Fibroblast of skin of left quadriceps (primary cell): ENCODE measurements around the gene PICALM.
"Not testable (repeated sequence)": the region's sequence is repeated elsewhere in the genome, so short reads cannot be mapped to it uniquely, and the experiment has no call there.

Source experiments
- DNase-seq, 2 experiments: peaks; one replicate each; pipeline ENCODE4 v3.0.0-alpha.2; 2013; ENCODE audit warnings: low read depth in 2 of 2

Gene PICALM

DNA sequence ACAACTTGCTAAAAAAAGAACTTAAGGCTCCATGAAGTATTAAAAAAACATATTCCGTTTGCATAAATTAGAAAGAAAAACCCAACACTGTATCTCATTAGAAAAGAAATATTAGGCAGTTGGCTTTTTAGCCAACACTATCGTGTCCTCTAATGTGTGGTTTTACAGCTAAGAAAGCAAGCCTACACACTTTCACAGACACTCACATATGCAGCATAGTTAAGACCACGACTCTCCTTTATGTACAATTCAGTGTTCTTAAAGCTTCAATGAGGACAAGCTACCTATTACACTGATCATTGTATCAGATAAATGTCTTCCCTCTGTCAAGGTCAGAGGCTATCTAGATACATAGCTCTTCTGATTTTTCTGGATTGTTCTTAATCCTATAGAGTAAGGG, 80.1 kb downstream of the PICALM start:
- DNase-seq = no peak

DNA sequence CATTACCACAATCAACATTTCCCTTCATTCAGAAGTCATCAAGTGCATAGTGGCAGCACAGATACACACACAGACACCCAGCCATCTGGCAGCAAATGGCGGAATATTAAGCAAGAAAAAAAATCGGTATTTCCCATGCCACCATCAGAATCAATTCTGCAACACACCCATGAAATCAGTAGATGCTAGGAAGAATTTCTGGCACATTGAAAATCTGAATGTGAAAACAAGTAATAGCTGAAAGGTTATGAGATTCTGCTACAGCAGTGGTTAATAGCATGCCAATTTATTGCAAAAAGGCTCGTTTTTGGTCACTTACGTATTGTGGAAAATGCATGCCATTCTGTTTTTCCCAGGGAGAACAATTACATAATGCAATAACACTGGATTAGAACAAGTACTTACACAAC, 91.1 kb downstream of the PICALM start:
- no peak for DNase-seq

GRCh38 chr11:85976525-85976924, 92.4 kb downstream of the PICALM start:
- DNase-seq = no peak

GRCh38 chr11:85974122-85974521, 94.8 kb downstream of the PICALM start:
- DNase-seq = no peak

GRCh38 chr11:85970593-85970992, 98.3 kb downstream of the PICALM start:
- DNase-seq = no peak

DNA sequence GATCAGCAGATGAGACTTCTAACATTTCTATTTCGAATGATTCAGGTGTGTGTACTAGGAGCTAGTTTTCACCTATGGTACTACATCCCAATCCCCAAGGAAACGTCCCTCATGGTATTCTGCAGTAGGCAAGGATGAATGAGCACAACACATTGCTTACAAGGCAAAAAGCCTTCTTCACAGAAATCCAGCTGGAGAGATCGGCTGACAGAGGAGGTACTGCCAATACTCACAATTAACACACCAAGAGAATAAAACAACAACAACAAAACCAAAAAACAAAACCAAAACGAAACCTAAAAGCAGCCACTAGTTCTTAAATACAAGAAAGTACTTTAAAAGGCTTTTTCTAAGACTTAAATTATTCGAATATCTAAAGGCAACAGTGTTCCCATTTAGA, 101.4 kb downstream of the PICALM start:
- no peak for DNase-seq

DNA sequence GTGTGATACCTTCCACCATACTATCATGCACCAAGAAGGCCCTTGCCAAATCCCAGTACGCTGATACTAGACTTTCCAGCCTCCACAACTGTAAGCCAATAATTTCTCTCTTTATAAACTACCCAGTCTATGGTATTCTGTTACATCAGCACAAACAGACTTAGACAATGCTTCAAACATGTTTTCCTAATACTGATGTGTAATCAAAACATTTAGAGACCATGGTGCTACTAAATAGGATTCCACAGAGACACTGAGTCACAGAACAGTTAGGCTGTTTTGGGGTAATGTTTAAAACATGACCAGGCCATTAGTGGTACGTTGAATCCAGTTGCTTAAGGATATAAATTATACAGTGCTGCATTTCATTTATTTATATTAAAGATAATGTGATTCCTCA, 103.7 kb downstream of the PICALM start:
- no peak for DNase-seq

DNA sequence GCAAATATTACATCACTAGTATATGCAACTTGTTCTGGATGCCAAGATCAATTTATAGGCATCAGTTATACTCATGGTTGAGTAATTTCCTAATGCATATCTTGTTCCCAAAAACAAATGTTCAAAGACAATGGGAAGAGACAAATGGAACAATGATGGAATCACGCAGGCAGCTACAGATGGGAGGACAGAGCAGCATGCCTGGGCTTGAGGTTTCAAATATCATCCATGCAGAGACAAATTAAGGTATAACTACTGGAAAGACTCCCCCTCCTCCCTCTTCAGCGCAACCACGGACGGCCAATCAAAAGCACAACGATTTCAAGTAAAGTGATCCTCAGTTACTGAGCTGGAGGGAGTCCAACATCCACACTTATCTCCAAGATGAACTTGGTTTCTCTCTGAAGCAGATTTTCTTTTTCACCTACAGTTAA, 106.9 kb downstream of the PICALM start:
- DNase-seq = peak; percentile 38 to 41

- DNase-seq = no peak
Measured at GRCh38 chr11:85961130-85961529, 107.8 kb downstream of the PICALM start.

DNA sequence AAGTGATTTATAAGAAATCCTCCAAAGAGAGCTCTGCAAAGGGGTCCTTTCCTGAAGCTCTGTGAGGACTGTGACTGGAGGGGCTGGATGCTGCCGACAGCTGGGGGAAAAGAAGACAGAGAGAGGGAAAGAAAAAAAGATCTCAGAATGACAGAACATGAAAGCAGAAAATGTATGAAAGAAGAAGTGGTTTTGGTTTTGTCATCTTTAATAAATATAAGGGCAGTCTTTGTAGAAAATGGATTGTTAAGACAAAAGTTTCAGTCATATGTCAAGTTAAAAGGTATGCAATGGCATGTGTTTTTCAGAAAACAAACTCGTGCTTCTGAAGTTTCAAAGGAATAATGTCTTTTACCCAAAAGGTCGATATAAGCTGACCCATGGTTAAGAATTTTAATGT, 108.2 kb downstream of the PICALM start:
- DNase-seq = no peak

DNA sequence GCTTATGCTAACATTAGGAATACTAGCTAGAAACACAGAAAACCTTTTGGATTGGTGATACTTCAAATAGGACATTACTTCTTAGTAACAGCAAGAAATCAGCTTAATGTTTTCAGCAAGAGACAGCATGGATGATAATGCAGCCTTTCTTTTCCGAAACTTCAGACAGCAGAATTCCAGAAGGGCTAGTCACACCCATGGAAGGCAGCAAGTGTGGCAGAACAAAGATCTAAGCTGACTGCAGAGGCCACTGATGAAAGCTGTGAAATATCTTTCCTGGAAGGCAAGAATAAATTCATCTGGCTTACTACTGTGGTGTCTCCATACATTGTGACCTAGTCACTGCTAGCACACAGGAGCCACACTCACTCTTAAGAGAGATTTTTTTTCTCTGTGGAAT, 113.4 kb downstream of the PICALM start:
- peak; percentile 68 to 74 for DNase-seq

DNA sequence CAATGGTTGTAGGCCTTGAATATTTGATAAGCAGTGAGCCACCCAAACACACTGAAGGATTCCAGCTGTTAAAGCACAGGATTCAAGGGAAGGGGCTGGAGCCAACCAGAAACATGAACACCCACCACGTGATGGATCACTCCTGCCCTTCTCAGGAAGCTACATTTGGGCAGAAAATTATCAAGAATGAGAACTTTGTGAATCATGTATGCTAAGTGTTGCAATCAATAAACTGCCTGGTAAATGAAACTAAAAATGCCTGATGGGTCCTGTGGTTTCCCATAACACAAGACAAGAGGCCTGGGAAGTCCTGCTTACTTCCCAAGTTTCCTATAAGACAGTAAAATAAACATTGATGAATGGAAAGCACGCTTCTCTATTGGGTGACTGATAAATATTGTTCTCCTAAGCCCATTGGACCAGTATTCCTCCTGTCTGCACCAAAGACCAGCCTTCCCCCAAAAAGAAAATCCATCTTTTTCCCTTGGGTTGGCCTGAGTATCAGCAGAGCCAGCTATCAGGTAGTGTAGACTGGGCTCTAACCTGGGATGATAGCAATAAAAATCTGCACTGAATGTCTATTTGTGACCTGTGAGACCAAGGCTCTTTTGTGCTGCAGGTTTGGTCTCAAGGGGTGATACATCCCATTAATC, 115.3 kb downstream of the PICALM start:
- DNase-seq = no peak

DNA sequence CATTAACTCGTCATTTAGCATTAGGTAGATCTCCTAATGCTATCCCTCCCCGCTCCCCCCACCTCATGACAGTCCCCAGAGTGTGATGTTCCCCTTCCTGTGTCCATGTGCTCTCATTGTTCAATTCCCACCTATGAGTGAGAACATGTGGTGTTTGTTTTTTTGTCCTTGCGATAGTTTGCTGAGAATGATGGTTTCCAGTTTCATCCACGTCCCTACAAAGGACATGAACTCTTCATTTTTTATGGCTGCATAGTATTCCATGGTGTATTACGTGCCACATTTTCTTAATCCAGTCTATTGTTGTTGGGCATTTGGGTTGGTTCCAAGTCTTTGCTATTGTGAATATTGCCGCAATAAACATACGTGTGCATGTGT, 116.8 kb downstream of the PICALM start:
- not testable (repeated sequence) for DNase-seq

GRCh38 chr11:85951428-85952107, 117.3 kb downstream of the PICALM start:
- DNase-seq = no peak

DNA sequence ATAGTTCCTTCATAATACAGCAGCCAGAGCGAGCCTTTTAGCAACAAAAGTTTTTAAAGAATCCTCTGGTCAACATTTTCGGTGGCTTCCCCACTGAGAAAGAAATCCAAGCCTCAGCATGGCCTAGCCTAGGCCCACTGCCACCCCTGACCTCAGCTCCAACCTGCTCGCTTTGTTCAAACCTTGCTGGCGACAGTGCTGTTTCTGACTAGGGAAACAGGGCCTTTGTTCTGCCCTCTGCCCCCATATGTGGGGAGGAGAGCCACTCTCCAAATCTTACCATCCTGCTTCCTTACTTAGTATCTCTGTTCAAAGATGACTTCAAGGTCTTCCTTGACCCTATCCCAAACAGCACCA, 117.9 kb downstream of the PICALM start:
- no peak for DNase-seq

GRCh38 chr11:85950317-85951048, 118.4 kb downstream of the PICALM start:
- DNase-seq = no peak

- DNase-seq = no peak
Measured at GRCh38 chr11:85949798-85950197, 119.1 kb downstream of the PICALM start.

- no peak for DNase-seq
Measured at GRCh38 chr11:85948884-85949283, 120.0 kb downstream of the PICALM start.

DNA sequence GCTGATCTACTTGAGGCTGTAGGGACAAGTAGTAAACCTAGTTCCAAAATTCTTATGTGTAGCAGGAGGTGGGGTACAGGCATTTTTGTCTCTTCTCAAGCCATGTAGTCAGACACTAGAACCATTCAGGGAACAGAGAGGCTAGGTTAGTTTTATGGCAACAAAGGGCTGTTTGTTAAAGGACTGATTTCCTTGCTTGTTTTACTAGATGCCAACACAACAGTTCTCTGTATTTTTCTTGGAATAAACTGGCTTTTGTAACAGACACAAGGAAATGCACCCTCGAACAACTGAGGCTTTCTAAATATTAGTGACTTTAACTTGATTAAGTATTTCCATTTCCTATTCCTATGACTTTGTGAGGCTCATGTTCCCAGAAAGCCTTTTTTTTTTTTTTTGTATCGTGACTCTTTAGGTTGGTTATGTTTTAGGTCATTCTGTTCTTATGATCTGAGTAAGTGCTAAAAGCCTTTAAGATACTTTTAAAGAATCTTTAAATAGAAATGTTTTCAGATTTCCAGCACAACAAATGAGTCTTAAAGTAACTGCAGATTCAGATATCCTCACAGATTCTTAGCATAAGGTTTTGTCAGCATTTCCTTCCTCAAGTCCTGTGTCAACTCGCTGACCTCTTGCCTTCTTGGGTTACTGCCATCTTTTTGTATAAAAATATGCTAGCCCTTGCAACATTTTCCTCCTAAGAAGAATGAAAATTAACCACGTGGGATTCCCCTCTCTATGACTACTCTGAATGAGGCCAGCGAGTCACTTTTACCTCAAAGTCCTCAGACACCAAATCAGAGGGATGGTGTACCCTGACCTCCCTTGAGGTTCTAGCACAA, 121.2 kb downstream of the PICALM start:
- DNase-seq = peak; percentile 77 to 78

DNA sequence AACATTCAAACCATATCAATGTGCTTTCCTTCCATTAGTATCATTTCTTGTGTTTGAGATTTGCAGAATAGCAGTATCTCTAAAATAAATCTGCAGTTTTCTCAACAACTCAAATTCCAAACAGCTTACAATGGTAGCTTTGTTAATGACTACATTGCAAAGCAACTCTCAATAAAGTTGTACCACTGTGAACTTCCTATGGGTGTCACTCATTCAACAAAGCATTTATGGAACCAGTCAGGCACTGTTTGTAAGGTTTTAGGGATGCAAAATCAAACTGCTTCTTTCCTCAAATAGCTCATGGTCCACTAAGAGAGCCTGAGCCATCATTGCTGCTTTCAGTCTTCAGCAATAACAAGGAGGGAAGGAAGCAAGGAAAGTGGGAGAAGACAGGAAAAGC, 122.7 kb downstream of the PICALM start:
- no peak for DNase-seq

- DNase-seq = no peak
Measured at GRCh38 chr11:85945788-85946187, 123.1 kb downstream of the PICALM start.

GRCh38 chr11:85945296-85945695, 123.6 kb downstream of the PICALM start:
- DNase-seq = no peak
